Measurements from ENCODE around the gene HECTD4.

GRCh38 chr12:112401054-112401453 lies 18.8 kb upstream of the HECTD4 start:
- TF ChIP-seq CTCF (IDR thresholded peaks at IDR 0.05; ENCODE audit: low read depth, low read length, poor library complexity, severe bottlenecking) (no peak), EZH2phosphoT487 (IDR thresholded peaks at IDR 0.05; ENCODE audit: borderline replicate concordance, low read length) (no peak)
